Neuronal stem cell (in vitro differentiated cells): Measurements from ENCODE around the gene ABHD15.

Source experiments
- DNase-seq: peaks from one replicate; pipeline ENCODE4 v3.0.0-alpha.2; 2013; ENCODE audit warnings: low spot score
- H2AFZ ChIP-seq: one replicate; pipeline ENCODE4 v1.6.1; 2013; ENCODE audit warnings: mild to moderate bottlenecking, low read length, inconsistent platforms
- H2AK5ac ChIP-seq: 2 replicates; pipeline ENCODE4 v1.6.1; 2013; ENCODE audit warnings: low read depth, mild to moderate bottlenecking, inconsistent platforms, low read length, moderate library complexity, mixed read lengths
- H2BK120ac ChIP-seq: 2 replicates; pipeline ENCODE4 v1.6.1; 2013; ENCODE audit warnings: low read depth, mild to moderate bottlenecking, inconsistent platforms, low read length, moderate library complexity, mixed read lengths
- H2BK12ac ChIP-seq: one replicate; pipeline ENCODE4 v1.6.1; 2013; ENCODE audit warnings: low read length, inconsistent platforms
- H2BK15ac ChIP-seq: 2 replicates; pipeline ENCODE4 v1.6.1; 2013; ENCODE audit warnings: mild to moderate bottlenecking, low read length, inconsistent platforms, mixed read lengths
- H2BK5ac ChIP-seq: one replicate; pipeline ENCODE4 v1.6.1; 2013; ENCODE audit warnings: inconsistent platforms, mild to moderate bottlenecking, low read length, moderate library complexity
- H3K14ac ChIP-seq: one replicate; pipeline ENCODE4 v1.6.1; 2013; ENCODE audit warnings: low read length, inconsistent platforms
- H3K18ac ChIP-seq: 2 replicates; pipeline ENCODE4 v1.6.1; 2013; ENCODE audit warnings: low read length, inconsistent platforms
- H3K23ac ChIP-seq: 2 replicates; pipeline ENCODE4 v1.6.1; 2013; ENCODE audit warnings: low read depth, mild to moderate bottlenecking, mixed read lengths, low read length, inconsistent platforms; ENCODE audit not compliant: poor library complexity
- H3K27ac ChIP-seq: replicated peaks from 3 replicates; pipeline ENCODE4 v1.5.1; 2013; ENCODE audit warnings: low read length, inconsistent platforms
- H3K27me3 ChIP-seq, 3 experiments: 2 replicates each; pipeline ENCODE4 v1.6.1; 2013; ENCODE audit warnings: low read length in 3 of 3, mild to moderate bottlenecking in 2 of 3, inconsistent platforms in 1 of 3, low read depth in 1 of 3, mixed read lengths in 1 of 3, moderate library complexity in 1 of 3; ENCODE audit not compliant: control insufficient read depth in 3 of 3, insufficient read depth in 3 of 3
- H3K36me3 ChIP-seq, 2 donors: replicated peaks in 1 of 2; 2 replicates each; pipeline ENCODE4 v1.6.1; 2013; ENCODE audit warnings: low read length in 2 of 2; ENCODE audit not compliant: control insufficient read depth in 2 of 2, insufficient read depth in 2 of 2
- H3K4ac ChIP-seq: 2 replicates; pipeline ENCODE4 v1.6.1; 2013; ENCODE audit warnings: inconsistent platforms, mild to moderate bottlenecking, low read length, moderate library complexity
- H3K4me1 ChIP-seq, 2 donors: 1 replicate in 1 of 2; 2 replicates in 1 of 2; pipeline ENCODE4 v1.6.1; 2013; ENCODE audit warnings: low read length in 2 of 2, low read depth in 1 of 2; ENCODE audit not compliant: control insufficient read depth in 2 of 2, insufficient read depth in 1 of 2
- H3K4me2 ChIP-seq: one replicate; pipeline ENCODE4 v1.6.1; 2013; ENCODE audit warnings: mild to moderate bottlenecking, low read length, inconsistent platforms; ENCODE audit not compliant: insufficient read depth, poor library complexity, severe bottlenecking
- H3K4me3 ChIP-seq, 2 donors: 2 replicates each; pipeline ENCODE4 v1.5.1; 2013; ENCODE audit warnings: low read length in 2 of 2, mild to moderate bottlenecking in 2 of 2, inconsistent platforms in 1 of 2, moderate library complexity in 1 of 2
- H3K79me1 ChIP-seq: one replicate; pipeline ENCODE4 v1.6.1; 2013; ENCODE audit warnings: low read depth, mild to moderate bottlenecking, inconsistent platforms, low read length, moderate library complexity
- H3K9ac ChIP-seq: one replicate; pipeline ENCODE4 v1.6.1; 2013; ENCODE audit warnings: mild to moderate bottlenecking, low read depth, low read length, inconsistent platforms; ENCODE audit not compliant: poor library complexity
- H3K9me3 ChIP-seq, 2 donors: replicated peaks in 1 of 2; 2 replicates each; pipeline versions ENCODE3 to v1.6.1; 2013; ENCODE audit warnings: low read length in 2 of 2, mild to moderate bottlenecking in 2 of 2, inconsistent platforms in 1 of 2, low read depth in 1 of 2, mixed read lengths in 1 of 2, moderate library complexity in 1 of 2; ENCODE audit not compliant: control insufficient read depth in 2 of 2, insufficient read depth in 1 of 2
- H4K8ac ChIP-seq: one replicate; pipeline ENCODE4 v1.6.1; 2013; ENCODE audit warnings: low read depth, mild to moderate bottlenecking, inconsistent platforms, low read length, moderate library complexity
- H4K91ac ChIP-seq: one replicate; pipeline ENCODE4 v1.6.1; 2013; ENCODE audit warnings: low read length, low read depth, mild to moderate bottlenecking, inconsistent platforms; ENCODE audit not compliant: poor library complexity
- WGBS, 2 donors: extraction: QIAGEN DNeasy Blood & Tissue Kit; methylation state at CpG; one replicate each; pipeline ENCODE4 v1.1.7; 2013; ENCODE audit warnings: missing lambda C conversion rate in 2 of 2, mixed read lengths in 1 of 2; ENCODE audit not compliant: insufficient read length in 2 of 2, insufficient replicate concordance in 1 of 2; ENCODE audit errors: extremely low coverage in 2 of 2; 5-methylcytosine and 5-hydroxymethylcytosine counted together

Gene ABHD15

GRCh38 chr17:29574732-29575510 is 8.1 kb upstream of the ABHD15 start:
- H4K8ac ChIP-seq, result no peak overlapping the region
- no peak overlapping the region for H2BK15ac ChIP-seq
- H2AFZ ChIP-seq, result no peak overlapping the region
- WGBS, 2 donors, result no CpG with 5 or more reads among the region's 17 CpGs
- H3K79me1 ChIP-seq, result peaks cover 8% of the 10 kb centered on the region
- no peaks in the 10 kb centered on the region for H3K27me3 ChIP-seq
- H3K14ac ChIP-seq, result no peak overlapping the region
- H2BK5ac ChIP-seq, result peak overlapping the region; percentile 48
- H3K9me3 ChIP-seq, result no peaks in the 10 kb centered on the region
- H3K4ac ChIP-seq, result no peak overlapping the region
- DNase-seq, result no peak
- no peak overlapping the region for H4K91ac ChIP-seq
- no peak overlapping the region for H3K4me2 ChIP-seq
- no peak overlapping the region for H3K18ac ChIP-seq
- no peak overlapping the region for H3K27ac ChIP-seq
- H3K4me3 ChIP-seq, result no peak overlapping the region
- no peak overlapping the region for H2BK12ac ChIP-seq
- peaks cover 64 to 94% of the 10 kb centered on the region in 2 donors for H3K36me3 ChIP-seq
- peaks cover 0 to 6% of the 10 kb centered on the region in 2 donors for H3K4me1 ChIP-seq
- H2AK5ac ChIP-seq, result no peak overlapping the region
- H3K23ac ChIP-seq, result no peak overlapping the region
- no peak overlapping the region for H2BK120ac ChIP-seq
- no peak overlapping the region for H3K9ac ChIP-seq

- Histone ChIP-seq H2BK12ac (no peak overlapping the region), H3K27ac (no peak overlapping the region), H3K79me1 (peaks cover 10% of the 10 kb centered on the region), H3K4ac (no peak overlapping the region), H4K91ac (no peak overlapping the region), H3K4me2 (no peak overlapping the region), H2BK120ac (no peak overlapping the region), H2BK5ac (no peak overlapping the region), H3K36me3 (peaks cover 58 to 86% of the 10 kb centered on the region in 2 donors), H3K23ac (peak overlapping the region; percentile 43), H3K9me3 (no peaks in the 10 kb centered on the region), H3K4me1 (peaks cover 3 to 12% of the 10 kb centered on the region in 2 donors), H3K4me3 (no peak overlapping the region), H2AFZ (no peak overlapping the region), H2BK15ac (no peak overlapping the region), H3K9ac (no peak overlapping the region), H3K27me3 (no peaks in the 10 kb centered on the region), H4K8ac (no peak overlapping the region), H3K18ac (no peak overlapping the region), H3K14ac (no peak overlapping the region), H2AK5ac (no peak overlapping the region)
- WGBS, 2 donors, result no CpG with 5 or more reads among the region's 14 CpGs
- DNase-seq, result no peak
These were observed 7.3 kb upstream of the ABHD15 start for GRCh38 chr17:29573871-29574731.

- Histone ChIP-seq H3K14ac (no peak overlapping the region), H2BK12ac (no peak overlapping the region), H3K4me2 (no peak overlapping the region), H3K23ac (no peak overlapping the region), H4K8ac (no peak overlapping the region), H2AK5ac (no peak overlapping the region), H3K9me3 (no peaks in the 10 kb centered on the region), H3K4me3 (no peak overlapping the region), H2BK15ac (no peak overlapping the region), H2BK120ac (no peak overlapping the region), H3K36me3 (peaks cover 54 to 80% of the 10 kb centered on the region in 2 donors), H3K27me3 (no peaks in the 10 kb centered on the region), H3K18ac (no peak overlapping the region), H2AFZ (no peak overlapping the region), H4K91ac (no peak overlapping the region), H3K4me1 (peaks cover 4 to 13% of the 10 kb centered on the region in 2 donors), H3K79me1 (peaks cover 10% of the 10 kb centered on the region), H3K9ac (no peak overlapping the region), H3K27ac (no peak overlapping the region), H2BK5ac (no peak overlapping the region), H3K4ac (peak overlapping the region; percentile 56)
- WGBS, 2 donors, result no CpG with 5 or more reads among the region's 6 CpGs
- no peak for DNase-seq
These were observed 6.7 kb upstream of the ABHD15 start for GRCh38 chr17:29573558-29573869.
